Measurements from ENCODE around the gene SCD5.

DNA sequence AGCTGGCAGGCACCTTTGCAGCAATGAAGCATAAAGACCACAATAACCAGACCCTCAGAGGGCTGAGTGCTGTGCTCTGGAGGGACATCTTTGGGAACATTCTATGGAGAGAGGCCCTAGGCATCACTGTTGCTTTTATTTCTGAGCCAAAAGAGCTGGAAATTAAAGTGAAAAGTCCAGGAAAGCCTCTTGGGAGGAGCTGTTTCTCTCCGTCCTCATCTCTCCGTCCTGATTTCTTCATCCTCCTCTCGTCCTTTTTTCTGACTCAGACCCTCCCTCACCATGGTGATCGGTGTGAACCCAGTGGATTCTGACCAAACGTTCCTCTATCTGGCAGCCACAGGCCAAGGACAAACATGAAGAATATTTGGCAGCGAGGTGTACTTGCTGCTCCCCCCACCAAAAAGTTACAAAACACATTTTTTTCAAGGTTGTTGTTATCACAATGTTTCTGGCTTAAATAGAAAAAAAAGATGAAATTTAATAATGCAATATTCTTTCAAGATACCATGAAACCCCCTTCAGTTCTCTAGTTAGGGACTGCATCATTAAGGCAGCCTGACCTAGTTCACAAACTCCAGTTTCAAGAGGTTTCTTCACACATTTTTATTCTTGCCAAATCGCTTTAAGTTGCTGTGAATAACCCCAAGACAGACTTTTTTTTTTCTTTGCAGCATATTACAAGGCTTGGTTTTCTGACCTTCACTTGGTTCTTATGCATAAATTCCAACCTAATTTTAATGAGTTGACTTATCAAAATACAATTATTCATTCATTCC is 80.2 kb downstream of the SCD5 start:
- TF ChIP-seq, protein P1, sequence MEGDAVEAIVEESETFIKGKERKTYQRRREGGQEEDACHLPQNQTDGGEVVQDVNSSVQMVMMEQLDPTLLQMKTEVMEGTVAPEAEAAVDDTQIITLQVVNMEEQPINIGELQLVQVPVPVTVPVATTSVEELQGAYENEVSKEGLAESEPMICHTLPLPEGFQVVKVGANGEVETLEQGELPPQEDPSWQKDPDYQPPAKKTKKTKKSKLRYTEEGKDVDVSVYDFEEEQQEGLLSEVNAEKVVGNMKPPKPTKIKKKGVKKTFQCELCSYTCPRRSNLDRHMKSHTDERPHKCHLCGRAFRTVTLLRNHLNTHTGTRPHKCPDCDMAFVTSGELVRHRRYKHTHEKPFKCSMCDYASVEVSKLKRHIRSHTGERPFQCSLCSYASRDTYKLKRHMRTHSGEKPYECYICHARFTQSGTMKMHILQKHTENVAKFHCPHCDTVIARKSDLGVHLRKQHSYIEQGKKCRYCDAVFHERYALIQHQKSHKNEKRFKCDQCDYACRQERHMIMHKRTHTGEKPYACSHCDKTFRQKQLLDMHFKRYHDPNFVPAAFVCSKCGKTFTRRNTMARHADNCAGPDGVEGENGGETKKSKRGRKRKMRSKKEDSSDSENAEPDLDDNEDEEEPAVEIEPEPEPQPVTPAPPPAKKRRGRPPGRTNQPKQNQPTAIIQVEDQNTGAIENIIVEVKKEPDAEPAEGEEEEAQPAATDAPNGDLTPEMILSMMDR (IDR thresholded peaks at IDR 0.05) = no peak
- TF ChIP-seq EZH2 (IDR thresholded peaks at IDR 0.05; ENCODE audit: borderline replicate concordance, insufficient read depth, low read depth, low read length, poor library complexity, severe bottlenecking) = no peak

Data from B cell (primary cell).